ENCODE measurements around the gene APMAP.

APMAP gene

DNA sequence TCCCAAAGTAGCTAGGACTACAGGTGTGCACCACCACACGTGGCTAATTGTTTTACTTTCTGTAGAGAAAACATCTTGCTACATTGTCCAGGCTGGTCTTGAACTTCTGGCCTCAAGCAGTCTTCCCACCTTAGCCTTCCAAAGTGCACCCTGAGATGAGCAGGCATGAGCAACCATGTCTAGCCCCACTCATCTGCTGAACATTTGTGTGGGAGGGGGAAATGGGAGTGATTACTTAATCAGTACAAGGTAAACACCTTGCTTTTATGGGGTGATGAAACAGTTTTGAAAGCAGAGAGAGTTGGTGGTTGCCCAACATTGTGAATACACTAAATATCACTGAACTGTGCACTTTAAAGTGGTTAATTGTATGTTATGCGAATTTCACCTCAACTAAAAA is 5.3 kb downstream of the APMAP start:
- DNase-seq (ENCODE audit: low read depth) = no peak

DNA sequence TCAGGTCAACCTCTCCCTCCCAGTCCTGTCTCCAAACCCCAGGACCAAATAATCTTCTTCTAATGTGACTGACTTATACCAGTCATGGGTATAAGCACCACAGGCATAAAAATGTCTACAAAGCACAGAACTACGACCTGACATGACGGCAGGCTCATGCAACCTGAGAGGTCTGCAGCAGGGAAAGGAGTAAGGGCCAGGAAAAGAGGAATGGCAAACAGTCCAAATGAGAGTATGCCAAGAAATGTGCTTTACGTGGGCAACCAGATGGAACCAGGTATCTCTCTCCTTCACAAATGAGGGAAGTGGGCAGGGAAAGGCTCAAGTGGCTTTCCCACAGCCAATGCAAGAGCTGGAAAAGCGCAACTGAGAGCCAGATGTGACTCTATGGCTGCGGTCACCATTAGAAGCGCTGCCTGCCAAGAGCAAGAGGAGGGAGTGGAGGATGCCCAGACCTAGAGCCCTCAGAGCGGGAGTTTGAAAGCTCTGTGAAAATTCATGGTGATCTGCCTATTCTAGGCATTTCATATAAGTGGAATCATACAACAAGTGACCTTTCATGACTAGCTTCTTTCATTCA is 6.0 kb downstream of the APMAP start:
- DNase-seq (ENCODE audit: low read depth) = no peak

DNA sequence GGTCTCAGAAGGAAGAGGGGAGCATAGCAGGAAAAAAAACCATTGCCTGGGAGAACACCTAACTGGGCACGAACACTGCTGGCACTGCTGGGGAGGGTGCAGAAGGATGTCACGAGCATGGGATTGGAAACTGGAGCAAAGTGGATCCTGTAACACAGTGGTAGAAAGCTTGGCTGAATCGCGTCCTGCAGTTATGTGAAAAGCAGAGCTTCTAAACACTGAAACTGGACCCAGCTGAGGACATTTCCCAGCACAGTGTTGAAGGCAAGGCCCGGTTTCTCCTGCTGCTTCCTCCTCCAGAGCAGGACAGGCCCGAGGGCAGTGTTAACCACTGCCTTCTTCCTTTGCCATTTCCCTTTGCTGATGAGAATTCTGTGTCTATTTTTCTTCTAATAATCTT is 6.7 kb downstream of the APMAP start:
- no peak for DNase-seq (ENCODE audit: low read depth)

- no peak for DNase-seq (ENCODE audit: low read depth)
These were observed 7.5 kb downstream of the APMAP start for GRCh38 chr20:24984961-24985640.

DNA sequence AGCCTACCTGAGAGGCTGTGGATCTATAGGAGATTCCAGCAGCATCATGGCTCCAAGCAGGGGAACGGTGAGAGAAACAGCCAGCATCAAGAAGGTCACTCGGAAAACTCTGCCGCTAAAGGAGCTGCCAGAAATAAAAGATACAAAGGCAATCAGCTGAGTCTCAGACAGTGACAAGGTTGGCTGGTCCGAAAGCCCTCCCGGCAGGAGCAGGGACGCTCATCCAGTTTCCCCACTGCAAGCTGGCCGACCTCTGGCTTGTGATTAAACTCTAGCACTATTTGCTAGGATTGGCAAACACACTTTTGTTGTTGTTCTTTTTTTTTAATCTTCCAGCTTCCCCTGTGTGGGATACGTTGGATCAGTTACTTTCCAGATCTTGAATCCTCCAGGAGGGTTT is 8.7 kb downstream of the APMAP start:
- DNase-seq (ENCODE audit: low read depth) = no peak

GRCh38 chr20:24981790-24982189 is 10.8 kb downstream of the APMAP start:
- no peak for DNase-seq (ENCODE audit: low read depth)

DNA sequence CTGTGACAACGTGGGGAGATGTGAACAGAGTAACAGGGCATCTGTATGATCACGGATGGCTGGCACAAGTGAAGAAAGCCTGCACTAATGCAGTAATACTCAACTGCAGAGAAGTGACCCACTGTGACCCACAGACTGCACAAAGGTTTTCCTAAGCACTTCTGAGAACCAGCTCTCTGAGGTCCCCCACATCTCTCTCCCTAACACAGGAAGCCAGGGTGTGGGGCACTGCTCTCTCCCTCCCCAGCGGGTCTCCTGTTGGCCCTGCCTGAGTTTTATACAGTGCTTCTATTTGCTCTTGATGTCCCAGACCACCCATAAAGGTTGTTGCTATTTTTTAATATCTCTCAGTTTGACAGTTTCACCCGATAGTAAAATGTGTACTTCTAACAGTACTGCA is 11.3 kb downstream of the APMAP start:
- no peak for DNase-seq (ENCODE audit: low read depth)

DNA sequence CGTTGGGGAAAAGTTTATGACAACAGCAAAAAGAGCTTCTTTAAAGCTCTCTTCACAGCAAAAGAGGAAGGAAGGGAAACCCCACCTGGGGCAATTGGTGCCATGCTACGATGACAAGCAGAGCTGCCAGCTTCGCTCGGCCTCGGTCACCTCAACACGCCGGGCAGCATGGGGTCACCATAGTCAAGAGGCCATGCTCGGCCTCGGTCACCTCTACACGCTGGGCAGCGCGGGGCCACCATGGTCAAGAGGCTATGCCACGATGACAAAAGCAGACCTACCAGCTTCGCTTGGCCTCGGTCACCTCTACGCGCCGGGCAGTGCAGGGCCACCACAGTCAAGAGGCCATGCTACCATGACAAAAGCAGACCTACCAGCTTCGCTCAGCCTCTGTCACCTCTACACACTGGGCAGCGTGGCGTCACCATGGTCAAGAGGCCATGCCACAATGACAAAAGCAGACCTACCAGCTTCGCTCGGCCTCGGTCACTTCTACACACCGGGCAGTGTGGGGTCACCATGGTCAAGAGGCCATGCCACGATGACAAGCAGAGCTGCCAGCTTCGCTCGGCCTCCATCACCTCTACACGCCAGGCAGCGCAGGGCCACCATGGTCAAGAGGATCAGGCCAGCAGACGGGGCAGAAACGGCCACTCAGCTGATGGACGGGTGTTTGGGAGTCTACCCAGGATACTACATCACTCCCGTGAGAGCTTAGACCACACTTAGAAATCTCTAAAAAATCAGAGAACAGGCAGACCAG is 12.1 kb downstream of the APMAP start:
- DNase-seq (ENCODE audit: low read depth) = no peak

DNA sequence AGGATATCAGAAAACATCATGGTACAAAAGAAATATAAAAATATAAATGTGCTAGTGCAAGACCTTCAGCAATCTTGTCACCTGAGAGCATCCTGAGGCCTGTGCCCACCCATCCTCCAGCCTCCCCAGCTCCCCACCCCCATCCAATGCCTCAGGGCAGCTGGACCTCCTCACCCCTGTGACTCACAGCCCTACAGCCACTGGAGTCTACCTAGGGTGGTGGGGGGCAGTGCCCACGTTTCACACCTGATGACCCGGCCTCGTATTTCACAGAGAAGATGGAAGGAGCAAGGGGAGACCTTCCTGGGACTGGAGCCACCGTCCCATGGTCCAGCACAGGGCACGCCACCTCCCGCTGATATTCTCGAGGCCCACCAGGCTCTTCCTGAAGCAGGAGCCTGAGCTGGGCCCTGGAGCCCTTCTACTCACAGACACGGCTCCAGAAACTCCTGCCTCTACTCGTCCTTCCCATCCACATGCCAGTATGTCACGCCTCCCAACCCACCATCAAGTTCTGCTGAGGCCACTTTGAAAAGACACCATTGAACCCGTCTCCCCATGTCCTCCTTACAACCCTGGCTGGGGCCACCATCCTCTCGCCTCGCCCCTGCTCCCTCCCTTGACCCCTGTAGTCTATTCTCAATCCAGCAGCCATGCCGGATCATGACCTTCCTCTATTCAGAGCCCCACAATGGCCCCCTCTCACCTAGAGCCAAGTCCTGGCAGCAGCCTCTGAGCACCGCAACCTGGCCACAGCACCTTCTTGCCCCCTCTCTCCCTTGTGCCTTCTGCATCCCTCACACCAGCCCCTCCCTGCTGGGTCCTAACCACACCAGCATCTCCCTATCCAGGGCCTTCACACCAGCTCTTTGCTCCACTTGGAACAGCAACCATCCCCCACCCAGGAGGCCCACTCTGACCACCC is 13.3 kb downstream of the APMAP start:
- no peak for DNase-seq (ENCODE audit: low read depth)

DNA sequence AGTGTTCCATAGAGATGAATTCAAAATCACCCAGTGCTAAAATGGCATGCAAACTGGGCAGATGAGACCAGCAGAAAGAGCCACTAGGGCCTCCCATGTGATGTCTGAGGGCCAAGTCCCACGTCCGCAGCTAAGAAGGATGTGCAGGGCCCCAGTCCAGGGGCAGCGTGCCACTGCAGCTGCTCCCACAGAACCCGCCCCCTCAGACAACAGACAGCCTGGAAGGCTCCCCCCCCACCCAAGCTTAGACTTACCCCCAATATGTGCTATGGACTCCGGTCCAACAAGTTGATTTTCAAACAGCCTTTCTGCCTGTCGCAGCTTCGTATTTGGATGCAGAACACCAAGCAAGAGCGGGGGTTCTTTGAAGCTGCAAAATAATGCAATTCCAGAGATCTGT is 14.0 kb downstream of the APMAP start:
- no peak for DNase-seq (ENCODE audit: low read depth)

DNA sequence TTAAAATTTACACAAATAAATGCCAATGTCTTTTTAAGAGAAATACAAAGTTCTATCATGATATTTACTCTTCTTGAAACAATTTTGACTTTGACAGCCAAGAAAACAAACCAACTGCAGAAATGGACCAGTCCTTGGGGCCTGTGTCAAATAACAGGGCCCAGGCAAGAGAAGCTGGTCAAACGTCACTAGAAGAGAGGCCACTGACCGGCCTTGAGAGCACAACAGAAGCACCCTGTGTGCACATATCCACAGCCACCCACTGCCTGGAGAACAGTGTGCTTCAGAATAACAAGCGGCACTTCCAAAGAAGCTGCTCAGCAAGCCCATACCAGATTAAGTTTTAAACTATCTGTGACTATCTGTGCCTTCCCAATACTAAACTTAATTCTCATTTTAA is 14.8 kb downstream of the APMAP start:
- no peak for DNase-seq (ENCODE audit: low read depth)

GRCh38 chr20:24977336-24977735 is 15.2 kb downstream of the APMAP start:
- DNase-seq (ENCODE audit: low read depth) = no peak

DNA sequence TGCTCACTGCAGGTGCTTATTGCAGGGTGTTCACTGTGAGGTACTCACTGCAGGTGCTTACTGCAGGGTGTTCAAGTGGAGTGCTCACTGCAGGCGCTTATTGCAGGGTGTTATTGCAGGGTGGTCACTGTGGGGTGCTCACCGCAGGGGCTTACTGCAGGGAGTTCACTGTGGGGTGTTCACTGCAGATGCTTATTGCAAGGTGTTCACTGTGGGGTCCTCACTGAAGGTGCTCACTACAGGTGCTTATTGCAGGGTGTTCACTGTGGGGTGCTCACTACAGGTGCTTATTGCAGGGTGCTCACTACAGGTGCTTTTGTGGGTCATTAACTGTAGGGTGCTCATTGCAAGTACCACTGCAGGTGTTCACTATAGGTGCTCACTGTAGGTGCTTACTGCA is 20.2 kb downstream of the APMAP start:
- no peak for DNase-seq (ENCODE audit: low read depth)

GRCh38 chr20:24971376-24972101 is 21.0 kb downstream of the APMAP start:
- DNase-seq (ENCODE audit: low read depth) = no peak

- no peak for DNase-seq (ENCODE audit: low read depth)
These were observed 21.8 kb downstream of the APMAP start for GRCh38 chr20:24970754-24971153.

- DNase-seq (ENCODE audit: low read depth) = no peak
These were observed 22.5 kb downstream of the APMAP start for GRCh38 chr20:24970030-24970553.

DNA sequence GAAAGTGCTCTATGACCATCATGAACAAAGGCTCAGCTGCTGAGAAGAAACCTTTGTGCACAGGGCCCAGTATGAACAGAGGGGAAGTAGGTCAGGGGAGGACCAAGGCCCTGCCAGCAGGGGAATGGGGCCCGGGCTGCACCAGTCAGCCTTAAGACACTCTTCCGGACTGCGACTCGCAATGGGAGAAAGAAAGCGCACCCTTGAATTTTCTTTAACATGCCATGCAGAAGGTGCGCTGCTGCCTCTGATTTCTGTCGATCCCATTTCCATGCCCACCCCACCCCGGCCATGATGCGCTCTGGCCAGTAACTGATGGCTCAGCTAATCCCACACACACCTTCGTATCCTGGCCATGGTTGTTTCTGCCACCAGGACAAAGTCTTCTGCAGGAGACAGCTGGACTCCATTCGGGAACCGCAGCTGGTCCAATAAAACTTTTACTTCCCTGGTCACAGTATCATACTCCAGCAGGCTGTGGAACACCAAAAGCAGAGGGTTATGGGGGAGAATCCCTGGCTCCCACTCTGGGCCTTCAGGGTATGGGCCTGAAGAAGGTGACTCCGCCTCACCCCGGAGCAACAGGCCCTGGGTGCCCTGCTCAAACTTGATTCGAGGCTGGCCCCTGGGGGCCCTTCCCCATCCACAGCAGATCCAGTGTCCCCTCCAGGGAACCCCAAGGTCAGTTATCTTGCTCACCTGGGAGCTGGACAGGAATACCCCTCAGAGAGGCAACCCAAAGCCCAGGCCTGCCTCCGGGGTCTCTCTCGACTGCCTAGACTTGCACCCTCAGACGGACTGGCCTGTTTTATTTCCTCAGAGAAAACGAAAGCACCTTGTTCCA is 23.1 kb downstream of the APMAP start:
- DNase-seq (ENCODE audit: low read depth) = no peak

DNA sequence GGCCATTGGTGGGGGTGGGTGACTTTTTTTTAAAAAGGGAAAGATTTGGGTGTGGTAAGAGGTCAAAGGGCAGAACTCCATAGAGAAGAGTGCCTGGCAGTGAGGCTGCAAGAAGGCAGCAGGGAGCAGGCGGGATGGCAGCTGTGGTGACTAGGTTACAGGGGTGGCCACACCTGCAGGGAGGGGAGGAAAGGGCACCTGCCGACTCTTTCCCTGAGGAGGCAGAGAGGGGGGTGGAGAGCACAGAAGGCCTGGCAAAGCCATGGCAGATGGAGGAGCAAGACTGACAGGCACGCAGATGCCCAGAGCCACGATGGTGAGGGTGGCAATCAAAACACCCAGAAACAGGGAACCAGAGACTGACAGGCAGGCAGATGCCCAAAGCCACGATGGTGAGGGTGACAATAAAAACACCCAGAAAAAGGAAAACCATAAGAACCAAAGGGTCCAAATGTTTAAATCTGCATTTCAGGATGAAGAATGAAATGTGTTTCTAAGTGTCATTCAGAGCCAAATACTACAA is 24.2 kb downstream of the APMAP start:
- no peak for DNase-seq (ENCODE audit: low read depth)

DNA sequence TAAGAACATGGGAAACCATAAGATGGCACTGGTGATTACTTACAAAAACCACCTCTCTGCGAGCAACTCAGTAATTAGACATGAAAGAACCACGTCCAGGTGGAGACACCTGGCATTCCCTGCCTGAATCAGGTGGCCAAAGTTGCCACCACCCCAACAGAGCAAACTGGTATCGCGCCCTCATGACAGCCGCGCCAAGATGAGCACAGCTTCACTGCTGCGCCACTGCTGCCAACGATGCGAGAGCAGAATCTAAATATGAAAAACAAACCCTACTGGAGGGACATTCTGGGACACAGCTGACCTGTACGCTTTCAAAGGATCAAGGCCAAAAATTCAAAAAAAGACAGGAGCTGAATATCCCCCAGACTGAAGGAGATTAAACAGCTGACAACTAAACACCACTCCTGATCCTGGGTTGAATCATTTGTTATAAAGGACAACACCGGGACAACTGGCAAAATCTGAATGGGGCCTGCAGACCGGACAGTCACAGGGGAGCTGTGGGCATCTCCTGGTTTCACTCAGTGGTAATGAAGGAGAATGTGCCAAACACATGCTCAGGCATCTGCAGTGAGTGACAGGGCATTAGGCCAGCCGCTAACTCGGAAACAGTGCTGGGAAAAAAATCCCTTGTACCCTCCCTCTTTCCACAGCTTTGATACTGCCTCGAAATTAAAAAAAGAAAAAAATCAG is 26.1 kb downstream of the APMAP start:
- no peak for DNase-seq (ENCODE audit: low read depth)
